ENCODE measurements around the gene RILP. TPM values are rescaled to one million over a fixed set of nuclear protein-coding genes. Genes with fewer than 3 reads are reported as not detected.

The RILP gene
- total RNA-seq, 4 donors from 2014 or later: 59.3 to 185 (median 108) TPM

DNA sequence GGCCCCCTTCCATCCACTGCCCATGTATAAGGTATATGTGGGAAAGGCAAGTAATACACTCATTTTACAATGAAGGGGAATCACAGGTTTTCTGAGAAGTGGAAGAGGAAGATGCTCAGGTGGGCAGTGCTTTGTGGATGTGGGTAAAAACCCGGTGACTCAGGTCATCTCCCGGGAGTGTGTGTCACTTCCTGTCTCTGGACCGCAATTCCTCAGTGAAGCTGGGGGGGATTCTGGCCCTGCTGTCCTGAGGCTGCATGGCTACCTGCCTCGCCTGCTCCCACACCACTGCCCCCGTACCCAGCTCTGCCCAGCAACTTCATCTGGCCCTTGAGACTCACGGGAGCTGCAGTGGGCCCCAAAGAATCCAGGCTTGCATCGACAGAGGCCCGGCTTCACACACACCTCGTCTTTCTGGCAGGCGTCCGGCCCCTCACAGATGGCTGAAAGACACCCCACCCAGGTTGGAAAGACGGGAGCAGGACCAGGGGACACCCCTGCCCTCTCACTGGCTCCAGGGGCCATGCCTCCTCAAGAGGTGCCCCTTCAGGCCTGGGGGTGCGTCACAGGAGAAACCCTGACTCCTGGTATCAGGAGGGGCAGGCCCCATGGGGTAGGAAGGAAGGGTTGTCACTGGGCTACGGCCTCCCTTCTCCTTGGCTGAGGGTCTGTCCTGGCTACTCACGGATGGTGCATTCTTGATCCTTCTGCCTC is 5.0 kb downstream of the RILP start:
- 69 to 74% methylated on average over 3 to 15 of the region's 15 CpGs for WGBS, 2 donors (ENCODE audit: low coverage in 1 of 2)
- peak overlapping the region; percentile 49 to 79 (median 68) for H3K27ac ChIP-seq
- no peak for DNase-seq
- H3K27me3 ChIP-seq: no peaks in the 10 kb centered on the region
- no peak for TF ChIP-seq POLR2A (IDR thresholded peaks at IDR 0.05)
- TF ChIP-seq, protein P1, sequence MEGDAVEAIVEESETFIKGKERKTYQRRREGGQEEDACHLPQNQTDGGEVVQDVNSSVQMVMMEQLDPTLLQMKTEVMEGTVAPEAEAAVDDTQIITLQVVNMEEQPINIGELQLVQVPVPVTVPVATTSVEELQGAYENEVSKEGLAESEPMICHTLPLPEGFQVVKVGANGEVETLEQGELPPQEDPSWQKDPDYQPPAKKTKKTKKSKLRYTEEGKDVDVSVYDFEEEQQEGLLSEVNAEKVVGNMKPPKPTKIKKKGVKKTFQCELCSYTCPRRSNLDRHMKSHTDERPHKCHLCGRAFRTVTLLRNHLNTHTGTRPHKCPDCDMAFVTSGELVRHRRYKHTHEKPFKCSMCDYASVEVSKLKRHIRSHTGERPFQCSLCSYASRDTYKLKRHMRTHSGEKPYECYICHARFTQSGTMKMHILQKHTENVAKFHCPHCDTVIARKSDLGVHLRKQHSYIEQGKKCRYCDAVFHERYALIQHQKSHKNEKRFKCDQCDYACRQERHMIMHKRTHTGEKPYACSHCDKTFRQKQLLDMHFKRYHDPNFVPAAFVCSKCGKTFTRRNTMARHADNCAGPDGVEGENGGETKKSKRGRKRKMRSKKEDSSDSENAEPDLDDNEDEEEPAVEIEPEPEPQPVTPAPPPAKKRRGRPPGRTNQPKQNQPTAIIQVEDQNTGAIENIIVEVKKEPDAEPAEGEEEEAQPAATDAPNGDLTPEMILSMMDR (IDR thresholded peaks at IDR 0.05): no peak
- TF ChIP-seq EP300 (IDR thresholded peaks at IDR 0.05; ENCODE audit: low read depth): no peak
- no peak for TF ChIP-seq POLR2AphosphoS5 (IDR thresholded peaks at IDR 0.05)
- H3K9me3 ChIP-seq: no peaks in the 10 kb centered on the region
- peak overlapping the region in 2 of 4 donors; percentile 10 to 50 for H3K4me3 ChIP-seq
- peaks cover 13 to 29% (median 24%) of the 10 kb centered on the region in 4 donors for H3K4me1 ChIP-seq
- in situ Hi-C loops (cut with MboI; ENCODE audit: low pct_ligation_motif_present in 1 of 4, low pct_unique_long_range_greater_than_20kb in 1 of 4, low sequenced_read_pairs in 3 of 4): no loop called here
- no peaks in the 10 kb centered on the region for H3K36me3 ChIP-seq
- intact Hi-C loops (cut with DNase I; ENCODE audit: low total_unique reads): loop anchor here (5.0 kb wide), 1 partner anchor 72 kb away; no protein-coding TSS in a partner anchor

GRCh38 chr17:1643999-1644492 is 5.6 kb downstream of the RILP start:
- intact Hi-C loops (cut with DNase I; ENCODE audit: low total_unique reads) (no loop called here), in situ Hi-C loops (cut with MboI; ENCODE audit: low pct_ligation_motif_present in 1 of 4, low pct_unique_long_range_greater_than_20kb in 1 of 4, low sequenced_read_pairs in 3 of 4) (no loop called here)
- Histone ChIP-seq H3K4me1 (peaks cover 13 to 29% (median 24%) of the 10 kb centered on the region in 4 donors), H3K27me3 (no peaks in the 10 kb centered on the region), H3K27ac (peak overlapping the region; percentile 49 to 79 (median 64)), H3K4me3 (peak overlapping the region in 3 of 4 donors; percentile 19 to 50 (median 49)), H3K9me3 (no peaks in the 10 kb centered on the region), H3K36me3 (no peaks in the 10 kb centered on the region)
- 22% methylated on average over 9 of the region's 13 CpGs; no CpG with 5 or more reads in 1 of the 2 donors for WGBS, 2 donors (ENCODE audit: low coverage in 1 of 2)
- no peak for DNase-seq
- TF ChIP-seq EP300 (IDR thresholded peaks at IDR 0.05; ENCODE audit: low read depth): no peak
- no peak for TF ChIP-seq POLR2A (IDR thresholded peaks at IDR 0.05)
- TF ChIP-seq, protein P1 (IDR thresholded peaks at IDR 0.05): no peak
- no peak for TF ChIP-seq POLR2AphosphoS5 (IDR thresholded peaks at IDR 0.05)

GRCh38 chr17:1643293-1643998 is 6.2 kb downstream of the RILP start:
- no peaks in the 10 kb centered on the region for H3K36me3 ChIP-seq
- H3K4me1 ChIP-seq: peaks cover 13 to 26% (median 22%) of the 10 kb centered on the region in 4 donors
- peak overlapping the region; percentile 49 to 79 (median 64) for H3K27ac ChIP-seq
- intact Hi-C loops (cut with DNase I; ENCODE audit: low total_unique reads) (no loop called here), in situ Hi-C loops (cut with MboI; ENCODE audit: low pct_ligation_motif_present in 1 of 4, low pct_unique_long_range_greater_than_20kb in 1 of 4, low sequenced_read_pairs in 3 of 4) (no loop called here)
- peak overlapping the region; percentile 19 to 50 (median 35) for H3K4me3 ChIP-seq
- TF ChIP-seq EP300 (IDR thresholded peaks at IDR 0.05; ENCODE audit: low read depth) (no peak), POLR2AphosphoS5 (IDR thresholded peaks at IDR 0.05) (peak in 2 of 3 donors; percentile 15 to 50), POLR2A (IDR thresholded peaks at IDR 0.05) (no peak)
- TF ChIP-seq, protein P1 (IDR thresholded peaks at IDR 0.05): peak in 3 of 5 experiments; percentile 27 to 52 (median 41)
- peak; percentile 88 for DNase-seq
- H3K27me3 ChIP-seq: no peaks in the 10 kb centered on the region
- no peaks in the 10 kb centered on the region for H3K9me3 ChIP-seq
- WGBS, 2 donors (ENCODE audit: low coverage in 1 of 2): 0% methylated on average over 1 of the region's 90 CpGs; no CpG with 5 or more reads in 1 of the 2 donors

DNA sequence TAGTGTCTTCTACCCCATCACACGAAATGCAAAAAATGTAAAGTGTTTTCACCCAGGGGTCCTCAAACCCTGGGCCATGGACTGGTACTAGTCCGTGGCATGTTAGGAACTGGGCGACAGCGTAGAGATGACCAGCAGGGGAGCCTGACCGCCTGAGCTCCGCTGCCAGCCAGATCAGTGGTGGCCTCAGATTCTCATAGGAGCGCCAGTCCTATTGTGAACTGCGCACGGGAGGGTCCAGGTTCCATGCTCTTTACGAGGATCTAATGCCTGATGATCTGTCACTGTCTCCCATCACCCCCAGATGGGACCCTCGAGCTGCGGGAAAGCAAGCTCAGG is 8.6 kb downstream of the RILP start:
- DNase-seq: no peak
- H3K4me3 ChIP-seq: no peak overlapping the region
- intact Hi-C loops (cut with DNase I; ENCODE audit: low total_unique reads) (no loop called here), in situ Hi-C loops (cut with MboI; ENCODE audit: low pct_ligation_motif_present in 1 of 4, low pct_unique_long_range_greater_than_20kb in 1 of 4, low sequenced_read_pairs in 3 of 4) (no loop called here)
- no peaks in the 10 kb centered on the region for H3K9me3 ChIP-seq
- no peak for TF ChIP-seq POLR2A (IDR thresholded peaks at IDR 0.05)
- TF ChIP-seq POLR2AphosphoS5 (IDR thresholded peaks at IDR 0.05): no peak
- TF ChIP-seq EP300 (IDR thresholded peaks at IDR 0.05; ENCODE audit: low read depth): no peak
- TF ChIP-seq, protein P1 (IDR thresholded peaks at IDR 0.05): no peak
- no peaks in the 10 kb centered on the region for H3K36me3 ChIP-seq
- no peaks in the 10 kb centered on the region for H3K27me3 ChIP-seq
- H3K4me1 ChIP-seq: peaks cover 0 to 12% (median 8%) of the 10 kb centered on the region in 4 donors
- WGBS, 2 donors (ENCODE audit: low coverage in 1 of 2): 66 to 78% methylated on average over 10 to 12 of the region's 12 CpGs
- no peak overlapping the region for H3K27ac ChIP-seq
